WERI-Rb-1 (cell line): ENCODE data around the gene CDYL2.
"Not testable (repeated sequence)": the region's sequence is repeated elsewhere in the genome, so short reads cannot be mapped to it uniquely, and the experiment has no call there.

ENCODE experiments used
- DNase-seq: peaks from one replicate; pipeline ENCODE4 v3.0.0-alpha.2; 2020
- H3K27ac ChIP-seq: fragments of 250-450 bp; sonication (Bioruptor Pico); 2 replicates; pipeline ENCODE4 v1.5.1; 2020; ENCODE audit warnings: mild to moderate bottlenecking, moderate library complexity
- H3K27me3 ChIP-seq: fragments of 250-450 bp; sonication (Bioruptor Pico); 2 replicates; pipeline ENCODE4 v1.5.1; 2021; ENCODE audit warnings: mild to moderate bottlenecking, low read depth, moderate library complexity; ENCODE audit not compliant: insufficient read depth, severe bottlenecking
- H3K36me3 ChIP-seq: fragments of 250-450 bp; sonication (Bioruptor Pico); 2 replicates; pipeline ENCODE4 v1.5.1; 2020; ENCODE audit warnings: mild to moderate bottlenecking, moderate library complexity
- H3K4me3 ChIP-seq: 2 replicates; pipeline ENCODE4 v1.5.1; 2011; ENCODE audit warnings: low read depth, mild to moderate bottlenecking, control low read depth, low read length
- H3K9me3 ChIP-seq: fragments of 250-450 bp; sonication (Bioruptor Pico); 2 replicates; pipeline ENCODE4 v1.5.1; 2021; ENCODE audit warnings: mild to moderate bottlenecking, moderate library complexity; ENCODE audit not compliant: severe bottlenecking
- TF ChIP-seq, protein P1 (sequence below): IDR thresholded peaks from 2 replicates; pipeline ENCODE4 v1.5.1; 2011; ENCODE audit warnings: low read depth, mild to moderate bottlenecking, control low read depth, inconsistent platforms, low read length

Gene CDYL2

DNA sequence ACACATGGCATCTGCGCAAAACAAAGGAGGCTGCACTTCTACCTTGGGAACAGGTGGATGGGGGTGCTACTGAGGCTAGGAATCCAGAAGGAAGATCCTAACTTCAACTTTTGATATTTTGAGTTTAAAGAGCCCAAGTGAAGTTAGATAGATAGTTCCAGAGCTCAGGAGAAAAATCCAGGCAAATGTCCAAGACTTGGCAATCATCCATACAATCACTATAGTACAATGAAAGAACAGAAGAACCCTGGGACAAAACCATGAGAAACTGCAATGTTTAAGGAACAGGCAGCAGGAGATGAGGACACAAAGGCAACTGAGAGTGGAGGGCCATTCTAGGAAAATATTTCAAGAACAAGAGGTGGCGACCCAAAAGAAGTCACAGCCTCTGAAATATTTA lies 12.4 kb downstream of the CDYL2 start:
- Histone ChIP-seq H3K27ac (no peak overlapping the region), H3K9me3 (no peaks in the 10 kb centered on the region), H3K4me3 (no peak overlapping the region), H3K36me3 (no peaks in the 10 kb centered on the region), H3K27me3 (peaks cover 4% of the 10 kb centered on the region)
- TF ChIP-seq, protein P1, sequence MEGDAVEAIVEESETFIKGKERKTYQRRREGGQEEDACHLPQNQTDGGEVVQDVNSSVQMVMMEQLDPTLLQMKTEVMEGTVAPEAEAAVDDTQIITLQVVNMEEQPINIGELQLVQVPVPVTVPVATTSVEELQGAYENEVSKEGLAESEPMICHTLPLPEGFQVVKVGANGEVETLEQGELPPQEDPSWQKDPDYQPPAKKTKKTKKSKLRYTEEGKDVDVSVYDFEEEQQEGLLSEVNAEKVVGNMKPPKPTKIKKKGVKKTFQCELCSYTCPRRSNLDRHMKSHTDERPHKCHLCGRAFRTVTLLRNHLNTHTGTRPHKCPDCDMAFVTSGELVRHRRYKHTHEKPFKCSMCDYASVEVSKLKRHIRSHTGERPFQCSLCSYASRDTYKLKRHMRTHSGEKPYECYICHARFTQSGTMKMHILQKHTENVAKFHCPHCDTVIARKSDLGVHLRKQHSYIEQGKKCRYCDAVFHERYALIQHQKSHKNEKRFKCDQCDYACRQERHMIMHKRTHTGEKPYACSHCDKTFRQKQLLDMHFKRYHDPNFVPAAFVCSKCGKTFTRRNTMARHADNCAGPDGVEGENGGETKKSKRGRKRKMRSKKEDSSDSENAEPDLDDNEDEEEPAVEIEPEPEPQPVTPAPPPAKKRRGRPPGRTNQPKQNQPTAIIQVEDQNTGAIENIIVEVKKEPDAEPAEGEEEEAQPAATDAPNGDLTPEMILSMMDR = no peak
- DNase-seq = no peak

- peaks cover 4% of the 10 kb centered on the region for H3K27me3 ChIP-seq
- DNase-seq = no peak
- no peak overlapping the region for H3K4me3 ChIP-seq
- TF ChIP-seq, protein P1 = no peak
- H3K27ac ChIP-seq = no peak overlapping the region
- H3K36me3 ChIP-seq = no peaks in the 10 kb centered on the region
- no peaks in the 10 kb centered on the region for H3K9me3 ChIP-seq
Measured at GRCh38 chr16:80791411-80791810, 13.0 kb downstream of the CDYL2 start.

- H3K9me3 ChIP-seq = no peaks in the 10 kb centered on the region
- H3K27ac ChIP-seq = no peak overlapping the region
- no peaks in the 10 kb centered on the region for H3K36me3 ChIP-seq
- TF ChIP-seq, protein P1 = no peak
- no peak for DNase-seq
- no peak overlapping the region for H3K4me3 ChIP-seq
- H3K27me3 ChIP-seq = peaks cover 4% of the 10 kb centered on the region
Measured at GRCh38 chr16:80790751-80791150, 13.6 kb downstream of the CDYL2 start.

- no peak overlapping the region for H3K27ac ChIP-seq
- TF ChIP-seq, protein P1 = no peak
- H3K9me3 ChIP-seq = no peaks in the 10 kb centered on the region
- no peaks in the 10 kb centered on the region for H3K36me3 ChIP-seq
- H3K4me3 ChIP-seq = no peak overlapping the region
- H3K27me3 ChIP-seq = peaks cover 4% of the 10 kb centered on the region
- DNase-seq = no peak
Measured at GRCh38 chr16:80788027-80788426, 16.4 kb downstream of the CDYL2 start.

DNA sequence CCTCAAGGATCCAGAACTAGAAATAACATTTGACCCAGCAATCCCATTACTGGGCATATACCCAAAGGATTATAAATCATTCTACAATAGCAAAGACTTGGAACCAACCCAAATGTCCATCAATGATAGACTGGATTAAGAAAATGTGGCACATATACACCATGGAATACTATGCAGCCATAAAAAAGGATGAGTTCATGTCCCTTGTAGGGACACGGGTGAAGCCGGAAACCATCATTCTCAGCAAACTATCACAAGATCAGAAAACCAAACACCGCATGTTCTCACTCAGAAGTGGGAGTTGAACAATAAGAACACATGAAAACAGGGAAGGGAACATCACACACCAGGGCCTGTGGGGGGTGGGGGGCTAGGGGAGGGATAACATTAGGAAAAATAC lies 17.8 kb downstream of the CDYL2 start:
- H3K9me3 ChIP-seq, DNase-seq, H3K4me3 ChIP-seq, H3K27me3 ChIP-seq, H3K27ac ChIP-seq, H3K36me3 ChIP-seq: not testable (repeated sequence)

DNA sequence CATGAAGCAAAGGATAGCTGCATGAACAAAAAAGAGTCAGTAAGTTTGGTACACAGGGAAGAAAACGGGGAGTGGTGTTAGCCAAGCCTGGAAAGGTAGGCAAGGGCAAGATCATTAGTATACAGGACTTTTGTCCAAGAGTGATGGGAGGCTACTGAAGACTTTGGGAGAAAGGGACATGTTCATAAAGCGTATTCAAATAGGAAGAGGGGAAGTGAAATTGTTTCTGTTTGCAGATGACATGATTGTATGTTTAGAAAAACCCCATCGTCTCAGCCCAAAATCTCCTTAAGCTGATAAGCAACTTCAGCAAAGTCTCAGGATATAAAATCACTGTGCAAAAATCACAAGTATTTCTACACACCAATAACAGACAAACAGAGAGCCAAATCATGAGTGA lies 19.4 kb downstream of the CDYL2 start:
- Histone ChIP-seq H3K27me3 (no peaks in the 10 kb centered on the region), H3K4me3 (no peak overlapping the region), H3K9me3 (no peaks in the 10 kb centered on the region), H3K36me3 (no peaks in the 10 kb centered on the region), H3K27ac (no peak overlapping the region)
- DNase-seq = no peak
- TF ChIP-seq, protein P1 = no peak
